D721Med (cell line): Measurements from ENCODE around the gene KBTBD12.
"Not testable (repeated sequence)": the region's sequence is repeated elsewhere in the genome, so short reads cannot be mapped to it uniquely, and the experiment has no call there.

Experiments used
- DNase-seq: peaks from one replicate; pipeline ENCODE4 v3.0.0; 2011; ENCODE audit warnings: low spot score; ENCODE audit not compliant: insufficient read length
- FAIRE-seq: peaks from 2 replicates; lab custom pipeline; 2011; peaks lifted over from hg19 to GRCh38; lab: Jason Lieb, UNC
- TF ChIP-seq, protein P1 (sequence below): IDR thresholded peaks from 2 replicates; pipeline ENCODE4 v1.5.1; 2012; ENCODE audit warnings: mild to moderate bottlenecking, control low read depth; ENCODE audit not compliant: insufficient read depth; ENCODE audit errors: missing control alignments

KBTBD12 gene, protein sequence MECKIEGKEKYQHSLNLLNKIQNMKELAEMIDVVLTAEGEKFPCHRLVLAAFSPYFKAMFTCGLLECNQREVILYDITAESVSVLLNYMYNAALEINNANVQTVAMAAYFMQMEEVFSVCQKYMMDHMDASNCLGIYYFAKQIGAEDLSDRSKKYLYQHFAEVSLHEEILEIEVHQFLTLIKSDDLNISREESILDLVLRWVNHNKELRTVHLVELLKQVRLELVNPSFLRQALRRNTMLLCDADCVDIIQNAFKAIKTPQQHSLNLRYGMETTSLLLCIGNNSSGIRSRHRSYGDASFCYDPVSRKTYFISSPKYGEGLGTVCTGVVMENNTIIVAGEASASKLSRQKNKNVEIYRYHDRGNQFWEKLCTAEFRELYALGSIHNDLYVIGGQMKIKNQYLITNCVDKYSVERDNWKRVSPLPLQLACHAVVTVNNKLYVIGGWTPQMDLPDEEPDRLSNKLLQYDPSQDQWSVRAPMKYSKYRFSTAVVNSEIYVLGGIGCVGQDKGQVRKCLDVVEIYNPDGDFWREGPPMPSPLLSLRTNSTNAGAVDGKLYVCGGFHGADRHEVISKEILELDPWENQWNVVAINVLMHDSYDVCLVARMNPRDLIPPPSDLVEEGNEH

GRCh38 chr3:127915115-127915936 is at the start of gene KBTBD12:
Gene KBTBD12 (plus strand): TSS chr3:127915232. CDS start chr3:127923062, 7,830 bp downstream.
- TF ChIP-seq, protein P1, sequence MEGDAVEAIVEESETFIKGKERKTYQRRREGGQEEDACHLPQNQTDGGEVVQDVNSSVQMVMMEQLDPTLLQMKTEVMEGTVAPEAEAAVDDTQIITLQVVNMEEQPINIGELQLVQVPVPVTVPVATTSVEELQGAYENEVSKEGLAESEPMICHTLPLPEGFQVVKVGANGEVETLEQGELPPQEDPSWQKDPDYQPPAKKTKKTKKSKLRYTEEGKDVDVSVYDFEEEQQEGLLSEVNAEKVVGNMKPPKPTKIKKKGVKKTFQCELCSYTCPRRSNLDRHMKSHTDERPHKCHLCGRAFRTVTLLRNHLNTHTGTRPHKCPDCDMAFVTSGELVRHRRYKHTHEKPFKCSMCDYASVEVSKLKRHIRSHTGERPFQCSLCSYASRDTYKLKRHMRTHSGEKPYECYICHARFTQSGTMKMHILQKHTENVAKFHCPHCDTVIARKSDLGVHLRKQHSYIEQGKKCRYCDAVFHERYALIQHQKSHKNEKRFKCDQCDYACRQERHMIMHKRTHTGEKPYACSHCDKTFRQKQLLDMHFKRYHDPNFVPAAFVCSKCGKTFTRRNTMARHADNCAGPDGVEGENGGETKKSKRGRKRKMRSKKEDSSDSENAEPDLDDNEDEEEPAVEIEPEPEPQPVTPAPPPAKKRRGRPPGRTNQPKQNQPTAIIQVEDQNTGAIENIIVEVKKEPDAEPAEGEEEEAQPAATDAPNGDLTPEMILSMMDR: no peak
- DNase-seq (no peak), FAIRE-seq (no peak)

DNA sequence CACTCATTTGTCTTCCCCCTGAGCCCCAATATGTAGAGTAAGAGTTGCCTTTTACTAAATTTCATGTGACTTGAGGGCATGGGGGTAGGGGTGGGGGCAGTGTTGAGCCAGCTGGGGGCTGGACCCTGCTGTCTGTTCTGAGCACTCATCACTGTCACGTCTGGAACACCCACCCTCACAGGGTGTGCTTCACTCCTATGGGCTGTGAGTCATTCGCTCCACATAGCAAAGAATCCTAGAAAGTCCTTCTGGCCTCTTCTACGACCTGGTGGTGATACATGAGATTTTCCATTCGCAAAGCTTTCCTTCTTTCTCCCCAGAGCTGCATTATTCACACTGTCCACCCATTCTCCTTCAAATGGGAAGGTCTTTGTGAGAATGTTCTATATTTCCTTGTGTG is 49.1 kb upstream of the KBTBD12 start:
- TF ChIP-seq, protein P1: no peak
- FAIRE-seq: no peak
- no peak for DNase-seq

DNA sequence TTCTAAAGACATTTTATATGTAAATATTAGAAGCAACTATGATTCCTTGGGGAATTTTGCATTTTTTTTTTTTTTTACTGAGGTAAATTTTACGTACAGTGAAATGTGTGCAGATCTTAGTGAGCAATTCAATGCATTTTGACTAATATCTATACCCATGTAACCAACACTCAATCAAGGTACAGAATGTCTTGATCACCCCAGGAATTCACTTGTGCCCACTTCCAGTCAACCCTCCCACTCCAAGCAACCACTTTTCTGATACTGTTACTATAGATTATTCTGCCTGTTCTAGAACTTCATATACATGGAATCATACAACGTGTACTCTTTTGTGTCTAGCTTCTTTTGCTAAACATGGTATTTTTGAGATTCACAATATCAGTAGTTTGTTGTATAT is 47.6 kb upstream of the KBTBD12 start:
- TF ChIP-seq, protein P1: no peak
- DNase-seq (no peak), FAIRE-seq (no peak)

- no peak for FAIRE-seq
- TF ChIP-seq, protein P1: no peak
- DNase-seq: no peak
Measured at GRCh38 chr3:127867986-127868385, 47.0 kb upstream of the KBTBD12 start.

- TF ChIP-seq, protein P1: no peak
- DNase-seq (no peak), FAIRE-seq (no peak)
Measured at GRCh38 chr3:127870156-127870555, 44.9 kb upstream of the KBTBD12 start.

- not testable (repeated sequence) for DNase-seq, FAIRE-seq
Measured at GRCh38 chr3:127874097-127874496, 40.9 kb upstream of the KBTBD12 start.

DNA sequence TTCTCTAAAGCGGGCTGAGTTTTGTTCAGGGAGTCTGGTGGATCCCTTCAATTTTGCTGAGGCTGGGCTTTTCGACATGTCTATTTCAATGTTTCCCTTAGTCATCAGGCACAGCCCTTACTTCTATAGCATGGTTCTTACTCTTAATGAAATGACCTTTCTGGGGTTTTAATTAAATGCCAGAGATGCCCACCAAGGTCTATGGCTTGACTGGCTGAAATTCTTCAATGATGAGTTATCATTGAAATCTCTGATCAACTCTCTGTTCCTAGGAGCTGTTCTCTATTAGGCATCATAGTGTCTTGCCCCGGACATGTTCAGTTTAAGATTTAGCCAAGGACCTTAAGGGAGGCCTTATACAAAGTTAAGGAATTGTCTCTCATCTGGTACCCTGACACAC is 33.4 kb upstream of the KBTBD12 start:
- no peak for DNase-seq
- TF ChIP-seq, protein P1: no peak
- no peak for FAIRE-seq
